OCI-LY3 (cell line): ENCODE measurements around the gene KLHL6.

Experiments
- CTCF ChIP-seq: fragments of 200-600, 300-600 bp; sonication (generic); IDR thresholded peaks from 2 replicates; pipeline ENCODE4 v1.5.1; 2014; ENCODE audit warnings: antibody characterized with exemption, low read length, low read depth
- EZH2phosphoT487 ChIP-seq: fragments of 200-600 bp; shearing (Covaris generic); IDR thresholded peaks from 2 replicates; pipeline ENCODE4 v1.6.1; 2018; ENCODE audit warnings: antibody characterized with exemption, mixed run types, low read depth

- TF ChIP-seq CTCF (no peak), EZH2phosphoT487 (no peak)
Observed at GRCh38 chr3:183584246-183584913, 28.9 kb upstream of the KLHL6 start.
